Midbrain (tissue), 1 donor: ENCODE data around the gene SCUBE1.

Experiments used
- DNase-seq: peaks from one replicate; lab custom pipeline; 2025; lab: John Stamatoyannopoulos, UW

The SCUBE1 gene

GRCh38 chr22:43326331-43327156 lies 16.6 kb downstream of the SCUBE1 start:
- DNase-seq, result no peak

GRCh38 chr22:43325176-43325575 lies 18.0 kb downstream of the SCUBE1 start:
- no peak for DNase-seq

GRCh38 chr22:43320943-43321900 lies 21.9 kb downstream of the SCUBE1 start:
- no peak for DNase-seq

GRCh38 chr22:43319661-43320486 lies 23.3 kb downstream of the SCUBE1 start:
- no peak for DNase-seq

GRCh38 chr22:43317239-43317638 lies 25.9 kb downstream of the SCUBE1 start:
- no peak for DNase-seq

- DNase-seq, result no peak
Observed at GRCh38 chr22:43315687-43316217, 27.4 kb downstream of the SCUBE1 start.

GRCh38 chr22:43314611-43315010 lies 28.6 kb downstream of the SCUBE1 start:
- DNase-seq, result no peak

GRCh38 chr22:43313890-43314474 lies 29.2 kb downstream of the SCUBE1 start:
- no peak for DNase-seq

- DNase-seq, result no peak
Observed at GRCh38 chr22:43313244-43313889, 29.8 kb downstream of the SCUBE1 start.

- DNase-seq, result no peak
Observed at GRCh38 chr22:43312608-43313007, 30.6 kb downstream of the SCUBE1 start.

- DNase-seq, result no peak
Observed at GRCh38 chr22:43310798-43311197, 32.4 kb downstream of the SCUBE1 start.

- no peak for DNase-seq
Observed at GRCh38 chr22:43310311-43310710, 32.9 kb downstream of the SCUBE1 start.

- no peak for DNase-seq
Observed at GRCh38 chr22:43308836-43309235, 34.3 kb downstream of the SCUBE1 start.

- no peak for DNase-seq
Observed at GRCh38 chr22:43308060-43308830, 34.9 kb downstream of the SCUBE1 start.

GRCh38 chr22:43305806-43306205 lies 37.4 kb downstream of the SCUBE1 start:
- DNase-seq, result no peak

- no peak for DNase-seq
Observed at GRCh38 chr22:43304831-43305590, 38.2 kb downstream of the SCUBE1 start.

GRCh38 chr22:43303751-43304150 lies 39.4 kb downstream of the SCUBE1 start:
- DNase-seq, result no peak

GRCh38 chr22:43303166-43303565 lies 40.0 kb downstream of the SCUBE1 start:
- no peak for DNase-seq

- DNase-seq, result no peak
Observed at GRCh38 chr22:43302531-43303041, 40.6 kb downstream of the SCUBE1 start.
